NT2/D1 (cell line): ENCODE measurements around the gene CIAO2A.
A peak's percentile ranks its signal among the peaks of the same experiment; 100 is the strongest.

Source experiments
- DNase-seq: peaks from one replicate; pipeline ENCODE4 v3.0.0-alpha.2; 2011; ENCODE audit warnings: low read depth, low spot score
- H3K27me3 ChIP-seq: 2 replicates; pipeline ENCODE4 v1.6.0; 2011; ENCODE audit warnings: mild to moderate bottlenecking; ENCODE audit not compliant: insufficient read length, insufficient read depth
- H3K36me3 ChIP-seq: 2 replicates; pipeline ENCODE4 v1.6.1; 2011; ENCODE audit warnings: mild to moderate bottlenecking, low read length, mixed read lengths; ENCODE audit not compliant: insufficient read depth, insufficient read length
- H3K4me1 ChIP-seq: 2 replicates; pipeline ENCODE4 v1.5.1; 2011; ENCODE audit not compliant: insufficient read depth, insufficient read length
- H3K4me3 ChIP-seq: 2 replicates; pipeline ENCODE4 v1.5.1; 2011; ENCODE audit warnings: low read depth; ENCODE audit not compliant: insufficient read length
- H3K9ac ChIP-seq: 2 replicates; pipeline ENCODE4 v1.6.0; 2011; ENCODE audit warnings: low read depth; ENCODE audit not compliant: insufficient read length
- H3K9me3 ChIP-seq: 2 replicates; pipeline ENCODE4 v1.5.1; 2011; ENCODE audit warnings: mild to moderate bottlenecking, low read length; ENCODE audit not compliant: insufficient read depth
- SUZ12 ChIP-seq: IDR thresholded peaks from 2 replicates; pipeline ENCODE4 v1.6.1; 2011; ENCODE audit not compliant: insufficient read length, insufficient read depth; ENCODE audit errors: extremely low read depth
- YY1 ChIP-seq: IDR thresholded peaks from 2 replicates; pipeline ENCODE4 v1.6.1; 2011; ENCODE audit not compliant: insufficient read length, insufficient read depth
- ZNF274 ChIP-seq: IDR thresholded peaks from 2 replicates; pipeline ENCODE4 v1.6.1; 2011; ENCODE audit warnings: mild to moderate bottlenecking, low read depth, low read length

CIAO2A gene

DNA sequence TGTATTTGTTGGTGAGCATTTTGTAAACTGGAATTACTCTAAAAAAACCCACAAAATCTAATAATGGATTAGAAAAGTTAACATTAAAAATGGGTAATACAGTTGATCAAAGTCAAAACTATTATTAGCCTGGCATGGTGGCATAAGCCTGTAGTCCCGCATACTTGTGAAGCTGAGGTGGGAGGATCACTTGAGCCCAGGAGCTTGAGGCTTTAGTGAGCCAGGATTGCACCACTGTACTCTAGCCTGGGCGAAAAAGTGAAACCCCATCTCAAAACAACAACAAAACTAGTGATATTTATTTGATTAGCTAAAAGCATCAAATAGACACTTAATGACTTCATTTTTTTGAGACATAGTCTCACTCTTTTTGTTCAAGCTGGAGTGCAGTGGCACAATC, 5.7 kb upstream of the CIAO2A start:
- H3K27me3 ChIP-seq, result no peaks in the 10 kb centered on the region
- no peak for TF ChIP-seq ZNF274
- TF ChIP-seq SUZ12, result no peak
- no peak for TF ChIP-seq YY1
- H3K4me3 ChIP-seq, result no peak overlapping the region
- H3K36me3 ChIP-seq, result peaks cover 8% of the 10 kb centered on the region
- H3K4me1 ChIP-seq, result no peaks in the 10 kb centered on the region
- DNase-seq, result no peak
- H3K9me3 ChIP-seq, result no peaks in the 10 kb centered on the region
- no peak overlapping the region for H3K9ac ChIP-seq

DNA sequence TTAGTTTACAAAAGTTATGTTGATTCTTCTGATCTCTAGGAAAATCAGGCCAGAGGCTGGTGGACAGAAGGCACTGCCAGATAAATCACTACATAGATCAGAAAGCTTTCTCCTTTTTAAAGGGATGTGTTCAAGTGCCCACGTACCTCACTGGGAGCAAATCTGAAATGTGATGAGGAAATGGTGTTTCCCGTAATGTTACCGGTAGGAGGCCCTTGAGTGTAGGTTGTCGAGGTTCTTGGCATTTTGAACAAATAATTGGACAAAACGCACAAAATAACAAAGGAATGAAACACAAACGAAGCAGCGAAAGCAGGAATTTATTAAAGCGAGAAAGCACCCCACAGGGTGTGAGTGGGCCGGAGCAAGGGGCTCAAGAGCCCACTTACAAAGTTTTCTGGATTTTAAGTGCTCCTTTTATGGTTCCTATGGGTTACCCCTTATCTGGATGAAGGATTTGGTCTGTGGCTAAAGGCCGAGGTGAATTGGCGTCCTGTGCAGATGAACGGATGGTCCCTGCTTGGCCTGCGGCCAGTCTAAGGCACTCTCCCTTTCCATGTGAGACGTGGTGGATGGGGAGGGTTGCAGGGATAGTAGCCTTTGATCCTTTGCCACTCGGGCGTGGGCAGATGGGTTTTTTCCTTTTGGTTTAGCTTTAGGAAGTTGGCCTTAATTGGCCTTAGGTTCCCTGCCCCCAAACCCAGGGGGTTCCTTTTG, 3.2 kb upstream of the CIAO2A start:
- TF ChIP-seq ZNF274 (no peak), YY1 (no peak), SUZ12 (no peak)
- H3K4me1 ChIP-seq, result no peaks in the 10 kb centered on the region
- peaks cover 8% of the 10 kb centered on the region for H3K36me3 ChIP-seq
- no peaks in the 10 kb centered on the region for H3K9me3 ChIP-seq
- peak overlapping the region; percentile 92 for H3K9ac ChIP-seq
- H3K27me3 ChIP-seq, result no peaks in the 10 kb centered on the region
- no peak for DNase-seq
- H3K4me3 ChIP-seq, result peak overlapping the region; percentile 95

DNA sequence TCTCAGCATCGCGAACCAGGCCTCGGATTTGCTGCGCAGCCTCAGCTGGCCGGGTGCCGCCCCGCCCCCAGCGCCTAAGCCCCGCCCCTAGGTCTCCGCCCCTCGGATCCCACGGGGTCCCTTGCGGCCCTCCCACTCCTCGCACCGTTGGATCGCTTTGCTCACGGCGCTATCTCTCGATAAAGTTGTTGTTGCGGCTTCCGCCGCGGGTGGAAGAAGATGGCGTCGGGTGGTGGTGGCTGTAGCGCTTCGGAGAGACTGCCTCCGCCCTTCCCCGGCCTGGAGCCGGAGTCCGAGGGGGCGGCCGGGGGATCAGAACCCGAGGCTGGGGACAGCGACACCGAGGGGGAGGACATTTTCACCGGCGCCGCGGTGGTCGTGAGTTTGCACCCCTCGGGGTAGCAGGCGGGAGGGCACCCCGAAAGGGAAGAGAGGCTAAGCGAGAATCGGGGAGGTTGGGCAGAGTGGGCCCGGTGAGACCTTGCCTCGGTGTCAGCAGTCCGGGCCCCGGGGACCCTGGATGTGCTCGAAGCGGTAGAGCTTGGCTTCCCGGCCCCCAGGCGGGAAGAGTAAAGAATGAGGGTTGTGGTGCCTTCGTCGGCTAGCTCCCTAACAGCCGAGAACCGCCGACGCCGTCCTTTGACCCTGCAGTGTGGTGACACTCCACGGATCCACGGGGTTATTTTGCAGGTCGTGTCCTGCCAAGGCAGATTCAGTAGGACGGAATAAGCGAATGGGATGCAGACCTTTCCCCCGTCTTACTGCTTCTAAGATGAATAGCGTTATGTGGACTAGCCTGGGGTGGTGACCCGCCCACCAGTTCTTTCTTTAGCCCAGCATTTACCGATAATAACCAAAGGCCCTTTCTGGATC, 2.4 kb upstream of the CIAO2A start, which contains the start of gene SNX1:
SNX1 (plus strand) TSS at position 188 of the 873 bp plus-strand sequence; CDS start at position 220, 32 bp downstream.
- Histone ChIP-seq H3K9me3 (no peaks in the 10 kb centered on the region), H3K9ac (peak within 1 kb of the TSS; percentile 92), H3K36me3 (peaks cover 8% of the 10 kb centered on the region), H3K4me3 (peak within 1 kb of the TSS; percentile 95), H3K27me3 (no peaks in the 10 kb centered on the region), H3K4me1 (no peaks in the 10 kb centered on the region)
- TF ChIP-seq YY1 (peak; percentile 80), ZNF274 (no peak)
- peak; percentile 76 for DNase-seq

DNA sequence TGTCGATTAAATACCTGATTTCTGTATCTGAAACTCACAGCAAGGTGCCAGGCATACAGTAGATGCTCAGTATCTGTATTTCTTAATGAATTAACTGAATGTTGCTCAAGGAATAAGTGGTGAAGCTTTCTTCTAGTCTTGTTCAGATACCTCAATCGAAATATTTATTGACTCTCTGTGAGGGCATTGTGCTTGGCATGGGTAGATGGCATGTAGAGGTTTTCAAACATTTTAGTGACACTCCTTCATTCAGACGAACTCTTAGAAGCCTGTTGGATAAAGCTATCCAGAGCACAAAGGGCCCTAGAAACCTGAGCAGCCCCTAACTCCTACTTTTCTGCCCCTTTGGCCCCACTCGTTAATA, 1.8 kb upstream of the CIAO2A start:
- Histone ChIP-seq H3K9me3 (no peaks in the 10 kb centered on the region), H3K4me1 (no peaks in the 10 kb centered on the region), H3K36me3 (peaks cover 10% of the 10 kb centered on the region), H3K9ac (peak overlapping the region; percentile 45), H3K4me3 (peak overlapping the region; percentile 95), H3K27me3 (no peaks in the 10 kb centered on the region)
- no peak for DNase-seq
- TF ChIP-seq ZNF274 (no peak), YY1 (no peak), SUZ12 (no peak)

DNA sequence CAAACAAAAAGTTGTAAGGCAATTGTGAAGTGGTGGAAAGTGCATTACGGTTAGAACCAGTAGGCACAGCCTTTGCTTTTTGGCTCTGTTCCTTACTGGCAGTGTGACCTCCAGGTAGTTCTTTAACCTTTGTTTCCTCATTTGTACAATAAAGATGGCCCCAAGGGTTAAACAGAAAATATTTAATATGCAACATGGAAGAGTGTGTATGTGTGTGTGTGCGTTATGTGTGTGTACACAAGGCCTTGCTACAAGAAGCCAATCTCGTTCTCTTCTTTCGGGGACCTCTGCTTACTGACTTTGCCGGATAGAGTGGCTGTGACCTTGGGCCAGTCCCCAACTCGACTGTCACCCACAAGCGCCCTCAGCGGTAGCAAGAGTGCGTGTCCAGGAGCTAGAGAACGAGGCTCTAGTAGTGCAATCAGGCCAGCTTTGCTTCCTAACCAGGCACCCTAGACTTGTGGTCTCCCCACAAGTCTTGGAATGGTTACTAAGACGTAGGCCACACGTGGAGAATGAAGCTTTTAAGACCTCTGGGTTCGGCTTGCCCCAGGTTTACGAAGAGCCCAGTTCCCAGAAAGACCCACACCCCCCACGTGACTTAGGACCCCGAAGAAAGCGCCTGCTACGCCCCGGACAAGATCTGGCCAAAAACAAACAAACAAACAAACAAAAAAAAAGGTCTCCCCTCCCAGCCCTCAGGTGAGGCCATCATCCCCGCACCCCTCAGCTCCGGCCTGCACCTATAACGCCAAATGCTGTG, 593 bp downstream of the CIAO2A start:
- peak overlapping the region; percentile 64 for H3K4me3 ChIP-seq
- no peaks in the 10 kb centered on the region for H3K4me1 ChIP-seq
- H3K36me3 ChIP-seq, result peaks cover 24% of the 10 kb centered on the region
- peak; percentile 38 for DNase-seq
- peaks cover 3% of the 10 kb centered on the region for H3K9me3 ChIP-seq
- no peaks in the 10 kb centered on the region for H3K27me3 ChIP-seq
- TF ChIP-seq YY1 (no peak), ZNF274 (no peak), SUZ12 (no peak)
- H3K9ac ChIP-seq, result peak overlapping the region; percentile 88

DNA sequence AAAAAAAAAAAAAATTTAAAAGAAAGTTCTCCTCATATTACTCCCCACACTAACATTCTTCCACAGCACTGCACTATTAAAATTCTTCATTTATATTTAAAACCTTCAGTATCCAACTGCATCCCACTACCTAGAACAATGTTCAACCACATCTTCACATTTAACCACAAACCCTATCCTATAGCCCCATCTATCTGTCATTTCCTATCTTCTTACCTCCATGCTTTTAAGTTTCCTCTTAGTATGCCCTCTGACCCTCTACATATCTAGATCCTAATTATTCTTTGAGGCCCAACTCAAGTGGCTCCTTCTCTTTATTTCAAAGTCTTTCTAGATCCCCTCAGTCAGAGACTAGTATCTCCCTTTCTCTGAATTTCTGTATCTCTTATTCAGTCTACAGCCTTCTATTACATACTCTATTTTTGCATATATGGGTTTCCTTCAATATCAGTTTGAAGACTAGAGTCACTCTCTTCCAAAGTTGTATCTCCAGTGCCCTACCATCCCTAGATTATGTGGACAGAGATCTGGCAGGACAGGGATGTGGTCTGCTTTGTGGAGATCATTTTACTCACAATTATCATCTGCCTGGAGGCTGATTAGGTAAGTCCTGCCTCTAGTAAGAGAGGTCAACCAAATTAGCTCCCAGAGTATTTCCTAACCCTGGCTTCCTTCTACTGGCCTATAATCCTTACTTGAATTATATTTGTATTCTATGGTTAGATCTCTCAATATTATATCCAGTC, 1.4 kb downstream of the CIAO2A start:
- Histone ChIP-seq H3K36me3 (peaks cover 32% of the 10 kb centered on the region), H3K4me3 (peak overlapping the region; percentile 64), H3K9ac (peak overlapping the region; percentile 11), H3K4me1 (no peaks in the 10 kb centered on the region), H3K27me3 (no peaks in the 10 kb centered on the region), H3K9me3 (peaks cover 6% of the 10 kb centered on the region)
- TF ChIP-seq YY1 (no peak), ZNF274 (no peak), SUZ12 (no peak)
- DNase-seq, result no peak
